Stimulated activated CD8-positive, alpha-beta memory T cell treated with anti-CD3 and anti-CD28 coated beads, Interleukin-7, amount 100 ng/mL, for 1 hour (primary cell): ENCODE results near the gene RGPD3.
"Not testable (repeated sequence)": the region's sequence is repeated elsewhere in the genome, so short reads cannot be mapped to it uniquely, and the experiment has no call there.

ENCODE experiments used
- DNase-seq, 2 donors: peaks; one replicate each; pipeline ENCODE4 v3.0.0-alpha.2; 2020; ENCODE audit warnings: low read depth in 2 of 2

RGPD3 gene

DNA sequence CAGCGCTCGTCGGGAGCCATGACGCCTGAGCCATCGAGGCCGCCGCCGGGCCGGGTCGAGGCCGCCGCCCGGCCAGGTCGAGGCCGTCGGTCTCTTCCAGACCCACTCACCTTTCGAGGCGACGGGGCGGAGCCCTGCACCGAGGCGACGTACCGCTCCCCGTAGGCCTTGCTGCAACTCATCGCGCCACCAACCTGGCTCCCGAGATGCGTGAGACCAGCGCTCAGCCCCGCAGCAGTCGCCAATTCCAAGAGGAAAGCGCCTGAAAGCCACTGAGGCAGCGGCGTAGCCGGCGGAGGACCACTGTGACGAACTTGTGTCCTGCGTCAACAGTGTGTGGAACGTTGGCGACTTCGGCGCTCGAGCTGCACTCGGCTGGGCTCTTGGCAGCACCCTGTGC, at the start of gene RGPD3:
RGPD3 (minus strand) TSS at position 307 of the 400 bp plus-strand sequence; CDS start at position 182, 125 bp downstream.
- DNase-seq, result not testable (repeated sequence)

DNA sequence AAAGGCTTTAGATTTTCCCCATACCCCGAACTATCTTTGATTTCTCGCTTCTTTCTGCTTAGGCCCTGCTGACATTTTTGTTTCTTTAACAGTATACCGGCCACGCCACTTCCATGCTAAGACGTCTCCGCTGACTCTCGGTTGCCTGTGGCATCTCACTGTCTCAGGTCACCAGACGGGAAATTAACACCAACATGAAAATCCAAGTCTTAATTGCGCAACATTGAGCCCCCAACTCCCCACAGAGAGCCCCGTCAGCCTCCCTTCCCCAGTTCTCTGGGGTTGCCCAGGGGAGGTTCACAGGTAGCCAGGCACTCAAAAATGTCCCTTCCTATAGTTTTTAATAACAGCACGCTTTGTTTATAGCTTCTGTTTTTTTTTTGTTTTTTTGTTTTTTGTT, 49.1 kb upstream of the RGPD3 start:
- DNase-seq, result no peak

GRCh38 chr2:106516864-106517263, 48.7 kb upstream of the RGPD3 start:
- no peak for DNase-seq

- no peak for DNase-seq
These were observed 48.2 kb upstream of the RGPD3 start for GRCh38 chr2:106516436-106516835.

- DNase-seq, result not testable (repeated sequence)
These were observed 46.6 kb upstream of the RGPD3 start for GRCh38 chr2:106514827-106515226.

- not testable (repeated sequence) for DNase-seq
These were observed 45.2 kb upstream of the RGPD3 start for GRCh38 chr2:106513391-106513790.

- not testable (repeated sequence) for DNase-seq
These were observed 43.7 kb upstream of the RGPD3 start for GRCh38 chr2:106511934-106512333.

GRCh38 chr2:106511476-106511901, 43.3 kb upstream of the RGPD3 start:
- peak in 1 of 2 donors; percentile 10 for DNase-seq

- DNase-seq, result not testable (repeated sequence)
These were observed 42.6 kb upstream of the RGPD3 start for GRCh38 chr2:106510791-106511190.

DNA sequence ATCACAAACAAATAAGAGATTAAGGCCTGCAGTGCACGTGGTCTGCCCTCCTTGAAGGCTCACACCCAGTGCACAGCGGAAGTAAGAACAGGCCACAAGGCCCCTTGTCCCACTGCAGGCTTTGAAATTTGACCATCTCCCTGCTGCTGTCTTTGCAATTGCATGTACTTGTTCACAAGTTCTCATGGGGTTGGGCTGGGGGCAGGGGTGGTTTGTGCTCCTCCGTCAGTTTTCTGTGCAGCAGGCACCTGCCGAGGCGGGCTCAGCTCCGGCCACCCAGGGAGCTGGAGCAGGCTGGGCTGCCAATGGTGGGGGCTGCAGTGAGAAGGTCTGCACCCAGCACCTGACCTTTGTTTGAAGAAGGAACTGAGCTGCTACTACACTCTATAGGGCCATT, 41.2 kb upstream of the RGPD3 start:
- DNase-seq, result not testable (repeated sequence)

DNA sequence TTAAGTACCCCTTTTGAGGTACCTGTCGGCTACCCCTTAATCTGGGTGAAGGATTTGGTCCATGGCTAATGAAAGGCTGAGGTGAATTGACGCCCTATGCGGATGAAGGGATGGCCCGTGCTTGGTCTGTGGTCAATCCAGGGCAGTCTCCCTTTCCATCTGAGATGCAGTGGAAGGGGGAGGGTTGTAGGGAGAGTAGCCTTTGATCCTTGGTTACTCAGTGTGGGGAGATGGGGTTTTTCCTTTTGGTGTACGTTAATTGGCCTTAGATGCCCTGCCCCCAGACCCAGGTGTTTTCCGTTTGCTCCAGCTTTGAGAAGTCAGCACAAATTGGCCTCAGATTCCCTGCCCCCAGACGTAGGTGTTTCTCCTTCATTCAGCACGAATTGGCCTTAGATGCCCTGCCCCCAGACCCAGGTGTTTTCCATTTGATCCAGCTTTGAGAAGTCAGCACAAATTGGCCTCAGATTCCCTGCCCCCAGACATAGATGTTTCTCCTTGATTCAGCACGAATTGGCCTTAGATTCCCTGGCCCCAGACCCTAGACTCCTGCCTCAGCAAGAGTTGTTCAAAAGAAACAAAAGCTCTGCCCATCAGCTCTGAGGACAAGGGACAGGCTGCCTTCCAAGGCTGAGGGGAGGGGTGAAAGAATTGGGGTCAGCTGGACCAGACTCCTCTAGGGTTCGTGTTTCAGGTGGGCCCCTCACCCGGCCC, 40.6 kb upstream of the RGPD3 start:
- not testable (repeated sequence) for DNase-seq

DNA sequence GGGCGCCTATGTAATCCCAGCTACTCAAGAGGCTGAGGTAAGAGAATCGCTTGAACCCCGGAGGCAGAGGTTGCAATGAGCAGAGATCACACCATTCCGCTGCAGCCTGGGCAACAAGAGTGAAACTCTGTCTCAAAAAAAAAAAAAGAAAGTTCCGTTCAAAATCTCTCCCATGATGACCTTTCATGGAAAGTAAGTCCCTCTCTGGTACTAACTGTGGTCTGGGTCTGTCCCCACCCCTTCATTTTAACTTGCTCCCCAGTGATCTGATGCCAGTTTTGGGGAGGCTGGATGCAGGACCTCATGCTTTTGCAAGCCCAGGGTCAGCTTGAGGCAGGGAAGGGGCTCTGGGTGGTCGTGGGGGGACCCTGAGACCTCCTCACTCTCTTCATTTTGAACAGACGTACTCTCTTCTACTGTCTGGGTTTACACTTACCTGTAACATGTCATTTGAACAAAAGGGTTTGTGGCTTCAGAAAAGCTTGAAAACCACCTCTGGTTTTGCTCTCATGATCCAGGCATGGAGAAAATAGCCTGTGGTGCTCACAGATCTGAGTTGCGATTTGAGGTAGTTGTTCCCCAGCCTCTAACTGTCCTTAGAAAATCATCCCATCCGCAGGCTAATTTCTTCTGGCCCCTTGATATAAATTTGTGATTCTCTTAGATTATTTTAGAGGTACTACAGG, 37.9 kb upstream of the RGPD3 start:
- DNase-seq, result not testable (repeated sequence)

DNA sequence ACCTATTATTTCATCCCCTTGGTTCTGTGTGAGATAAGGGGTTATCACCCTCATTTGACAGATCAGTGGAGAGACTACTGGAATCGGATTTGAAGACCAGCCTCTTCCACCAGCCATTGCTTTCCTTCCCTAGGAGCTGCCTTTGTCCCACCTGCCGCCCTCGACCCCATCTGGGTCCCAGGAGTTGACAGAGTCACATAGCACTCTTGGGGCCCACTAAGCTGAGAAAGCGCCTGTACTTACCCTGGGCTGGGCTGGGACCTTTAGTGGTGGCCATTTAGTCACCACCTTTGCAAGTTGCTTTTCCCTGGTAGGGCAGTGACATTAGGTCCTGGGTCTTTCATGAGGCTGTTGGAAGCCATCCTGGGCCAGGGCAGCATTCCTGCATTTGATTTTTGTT, 36.6 kb upstream of the RGPD3 start:
- not testable (repeated sequence) for DNase-seq

GRCh38 chr2:106504192-106504591, 36.0 kb upstream of the RGPD3 start:
- DNase-seq, result not testable (repeated sequence)

- not testable (repeated sequence) for DNase-seq
These were observed 34.1 kb upstream of the RGPD3 start for GRCh38 chr2:106502351-106502750.

DNA sequence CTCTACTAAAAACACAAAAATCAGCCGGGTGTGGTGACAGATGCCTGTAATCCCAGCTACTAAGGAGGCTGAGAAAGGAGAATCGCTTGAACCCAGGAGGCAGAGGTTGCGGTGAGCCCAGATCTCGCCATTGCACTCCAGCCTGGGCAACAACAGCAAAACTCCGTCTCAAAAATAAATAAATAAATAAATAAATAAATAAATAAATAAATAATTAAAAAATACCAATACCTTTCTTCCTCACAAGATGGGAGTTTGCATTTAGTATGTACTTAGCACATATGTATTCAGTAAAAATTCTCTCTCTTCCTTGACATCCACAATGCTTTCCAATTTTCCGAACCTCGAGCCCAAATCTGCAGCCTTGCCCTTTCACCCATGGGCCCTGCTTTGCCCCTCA, 32.1 kb upstream of the RGPD3 start:
- DNase-seq, result not testable (repeated sequence)

GRCh38 chr2:106498549-106498948, 30.3 kb upstream of the RGPD3 start:
- DNase-seq, result not testable (repeated sequence)

GRCh38 chr2:106492913-106493312, 24.7 kb upstream of the RGPD3 start:
- DNase-seq, result not testable (repeated sequence)

DNA sequence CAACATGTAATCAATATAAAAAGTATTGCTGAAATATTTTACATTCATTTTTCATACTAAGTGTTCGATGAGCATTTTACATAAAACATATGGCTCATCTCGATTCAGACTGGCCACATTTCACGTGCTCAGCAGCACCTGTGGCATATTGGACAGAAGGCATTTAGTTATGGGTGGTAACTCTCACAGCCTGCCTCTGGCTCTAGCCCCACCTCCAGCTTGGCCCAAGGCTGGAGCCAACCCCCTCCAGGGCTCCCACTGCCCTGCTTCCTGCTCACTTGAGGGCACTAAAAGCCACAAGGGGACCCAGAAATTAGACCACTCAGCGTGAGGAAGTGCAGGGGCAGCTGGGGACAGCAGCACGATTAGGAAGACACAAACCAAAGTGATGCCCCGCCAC, 24.2 kb upstream of the RGPD3 start:
- DNase-seq, result not testable (repeated sequence)

- DNase-seq, result not testable (repeated sequence)
These were observed 21.5 kb upstream of the RGPD3 start for GRCh38 chr2:106489701-106490100.

- not testable (repeated sequence) for DNase-seq
These were observed 19.4 kb upstream of the RGPD3 start for GRCh38 chr2:106487386-106488191.
